ENCODE data around the gene SCIN.
"Not testable (repeated sequence)": the region's sequence is repeated elsewhere in the genome, so short reads cannot be mapped to it uniquely, and the experiment has no call there.

The SCIN gene

DNA sequence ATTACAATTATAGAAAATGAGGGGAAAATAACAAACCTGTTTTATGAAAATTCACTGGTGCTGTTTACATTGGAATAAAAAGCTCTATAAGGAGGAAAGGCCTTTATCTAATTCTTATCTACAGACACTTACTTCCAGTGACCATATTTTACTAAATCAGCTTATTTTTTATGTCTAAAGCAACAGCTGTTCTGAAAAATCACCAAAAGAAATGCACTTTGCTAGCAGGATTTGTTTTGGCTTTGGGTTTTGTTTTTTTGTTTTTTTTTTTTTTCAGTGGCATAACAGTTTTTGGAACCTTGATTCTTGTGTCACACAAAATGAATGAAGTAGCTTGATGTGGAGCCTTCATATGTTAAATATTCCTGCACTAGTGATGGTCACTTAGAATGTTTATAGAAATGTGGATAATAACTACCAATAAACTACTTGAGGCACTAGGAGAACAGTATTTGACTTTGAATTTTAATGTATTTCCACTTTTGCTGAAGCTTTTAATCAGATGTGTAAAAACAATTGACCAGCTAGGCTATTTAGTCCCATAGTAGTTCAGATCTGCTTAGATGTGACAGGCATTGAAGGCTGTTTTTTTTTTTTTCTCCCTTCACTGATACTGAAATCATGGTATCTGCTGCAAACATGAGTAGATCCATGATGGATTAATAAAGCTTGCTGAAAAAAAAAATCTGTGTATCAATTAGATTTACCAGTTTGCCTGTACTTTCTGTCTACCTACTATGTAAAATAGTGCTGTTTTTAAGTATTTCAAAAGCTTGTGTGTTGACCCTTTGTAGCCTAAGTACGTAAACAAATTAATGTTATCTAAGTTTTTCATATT, 119.7 kb downstream of the SCIN start:
- no peak for DNase-seq

DNA sequence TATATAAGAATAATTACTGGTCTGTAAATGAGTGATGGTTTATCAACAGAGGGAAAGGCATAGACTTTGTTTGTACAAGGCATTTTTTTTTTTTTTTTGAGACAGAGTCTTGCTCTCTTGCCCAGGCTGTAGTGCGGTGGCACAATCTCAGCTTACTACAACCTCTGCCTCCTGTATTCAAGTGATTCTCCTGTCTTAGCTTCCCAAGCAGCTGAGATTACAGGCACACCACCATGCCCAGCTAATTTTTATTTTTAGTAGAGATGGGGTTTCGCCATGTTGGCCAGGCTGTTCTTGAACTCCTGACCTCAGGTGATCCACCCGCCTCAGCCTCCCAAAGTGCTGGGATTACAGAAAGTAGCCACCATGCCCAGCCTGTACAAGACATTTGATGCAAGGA, 120.9 kb downstream of the SCIN start:
- DNase-seq, result not testable (repeated sequence)

DNA sequence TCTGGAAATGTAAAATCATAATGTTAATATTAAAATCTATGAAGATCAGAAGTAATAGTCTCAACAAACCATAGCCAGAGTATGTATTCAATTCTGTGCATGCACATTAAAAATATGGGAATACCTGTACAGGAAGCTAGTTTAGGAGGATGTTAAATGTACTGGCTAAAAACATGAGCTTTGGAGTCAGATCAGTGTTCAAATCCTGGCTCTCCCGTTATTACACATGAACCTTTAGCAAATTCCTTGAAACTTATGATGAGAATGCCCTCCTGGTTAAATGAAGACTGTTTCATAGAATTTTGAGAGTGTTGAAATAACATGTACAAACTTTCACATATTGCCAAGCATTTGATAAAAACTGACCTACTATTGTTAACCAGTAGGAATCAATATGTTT, 121.5 kb downstream of the SCIN start:
- no peak for DNase-seq

DNA sequence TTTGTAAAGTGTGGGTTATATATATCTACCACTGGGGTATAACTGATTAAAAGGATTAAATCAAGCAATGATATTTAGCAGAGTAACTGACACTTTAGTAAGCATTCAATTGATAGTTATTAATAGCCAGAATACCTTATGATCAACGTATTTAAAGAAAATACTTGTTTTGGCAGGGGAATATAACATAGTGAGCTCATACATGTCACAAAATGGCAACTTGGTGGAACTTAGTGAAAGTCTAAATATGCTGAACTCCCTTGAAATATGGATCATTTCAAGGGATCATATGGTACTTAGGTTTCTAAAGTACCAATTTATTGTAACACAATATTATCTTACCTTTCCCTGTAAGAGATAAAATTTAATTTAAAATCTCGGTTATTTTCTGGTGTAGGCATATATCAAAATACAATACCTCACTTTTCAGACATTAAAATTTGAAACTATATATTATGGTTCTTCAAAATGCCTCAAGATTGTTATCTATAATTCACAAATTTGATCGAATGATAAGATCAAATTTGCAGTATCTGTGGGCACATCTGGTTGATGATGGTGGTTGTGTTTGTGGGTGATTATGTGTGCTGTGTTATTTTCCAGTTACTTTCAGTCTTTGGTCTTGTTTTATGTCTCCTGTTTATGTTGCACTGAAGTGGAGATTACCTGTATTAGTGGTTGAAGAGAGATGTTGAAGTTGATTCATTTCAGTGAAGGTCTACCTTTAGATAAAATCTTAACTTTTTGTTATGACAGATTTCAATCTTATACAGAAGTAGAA, 122.1 kb downstream of the SCIN start:
- DNase-seq, result no peak

DNA sequence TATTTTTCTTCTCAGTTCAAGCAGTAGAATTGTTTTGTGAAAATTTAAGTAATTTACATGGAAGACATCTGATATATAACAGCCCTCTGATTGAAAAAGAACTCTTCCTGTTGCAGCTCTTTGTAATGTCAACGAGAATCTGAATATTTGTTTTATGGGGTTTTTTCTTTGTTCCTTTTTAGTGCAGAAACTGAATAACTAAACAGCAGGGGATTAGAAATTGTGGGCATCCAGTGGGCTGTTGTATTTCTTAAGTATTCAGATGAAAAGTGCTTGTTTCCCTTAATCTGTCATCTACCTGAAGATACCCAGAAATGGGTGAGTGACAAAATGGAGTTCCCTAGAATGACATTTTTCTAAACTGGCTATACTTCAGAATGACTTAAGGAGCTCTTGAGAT, 124.3 kb downstream of the SCIN start:
- DNase-seq, result no peak

DNA sequence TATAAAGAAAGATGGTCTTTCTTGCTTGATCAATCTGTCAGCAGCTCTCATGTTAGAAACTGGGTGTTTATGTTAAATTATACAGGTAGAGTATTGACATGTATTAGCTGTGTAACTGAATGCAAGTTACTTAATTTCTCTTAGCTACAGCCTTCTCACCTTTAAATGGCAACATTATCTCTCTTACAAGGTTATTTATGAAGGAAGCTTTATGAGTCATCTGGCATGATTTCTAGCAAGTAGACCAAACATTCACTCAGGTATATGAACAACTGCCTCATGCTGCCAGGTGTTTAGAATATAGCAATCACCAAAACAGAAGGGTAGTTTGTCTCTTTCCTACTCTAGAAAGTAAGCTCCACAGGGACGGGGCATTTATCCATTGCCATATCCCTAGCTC, 125.4 kb downstream of the SCIN start:
- DNase-seq, result no peak

DNA sequence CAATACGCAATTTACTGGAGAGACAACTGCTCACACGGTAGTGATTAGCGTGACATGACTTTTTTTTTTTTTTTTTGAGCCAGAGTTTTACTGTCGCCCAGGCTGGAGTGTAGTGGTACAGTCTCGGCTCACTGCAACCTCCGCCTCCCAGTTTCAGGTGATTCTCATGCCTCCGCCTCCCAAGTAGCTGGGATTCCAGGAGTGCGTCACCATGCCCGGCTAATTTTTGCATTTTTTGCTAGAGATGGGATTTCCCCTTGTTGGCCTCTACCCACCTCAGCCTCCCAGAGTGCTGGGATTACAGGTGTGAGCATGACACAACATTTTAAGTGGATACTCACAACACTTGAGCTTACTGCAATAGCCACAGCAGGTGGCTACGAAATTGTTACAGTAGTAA, 128.8 kb downstream of the SCIN start:
- DNase-seq, result no peak

DNA sequence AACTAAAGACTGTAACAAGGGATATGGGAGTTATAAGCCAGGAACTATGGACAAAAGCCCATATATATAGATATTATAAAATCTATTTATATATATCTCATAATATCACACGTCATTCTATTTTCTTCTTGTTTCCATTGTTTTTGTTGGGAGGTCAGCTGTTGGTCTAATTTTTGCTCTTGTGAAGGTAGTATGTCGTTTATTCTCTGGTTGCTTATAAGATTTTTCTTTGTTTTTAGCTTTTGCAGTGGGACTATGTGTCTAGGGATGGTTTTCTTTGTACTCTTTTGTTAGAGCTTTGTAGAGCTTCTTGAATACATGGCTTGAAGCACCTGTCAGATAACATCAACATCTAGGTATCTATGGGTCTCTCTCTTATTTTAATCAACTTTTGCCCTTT, 130.9 kb downstream of the SCIN start:
- no peak for DNase-seq

DNA sequence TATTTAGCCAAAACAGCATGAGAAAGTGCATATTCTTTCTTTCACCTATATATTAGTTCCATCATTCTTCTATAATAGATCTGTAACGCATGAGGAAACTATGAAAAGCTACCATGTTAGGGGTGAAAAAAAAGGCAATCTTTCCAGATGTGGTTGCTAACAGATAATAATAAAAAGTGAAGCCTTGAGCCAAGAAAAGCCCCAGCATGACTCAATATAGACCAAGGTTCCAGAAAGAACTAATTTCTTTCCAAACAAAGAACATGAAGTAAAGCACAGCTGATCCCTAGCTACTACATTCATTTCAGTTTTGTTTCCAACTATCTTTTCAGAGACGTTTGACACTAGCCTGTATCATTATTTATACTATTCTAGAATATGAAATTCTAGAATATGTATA, 133.4 kb downstream of the SCIN start:
- no peak for DNase-seq

DNA sequence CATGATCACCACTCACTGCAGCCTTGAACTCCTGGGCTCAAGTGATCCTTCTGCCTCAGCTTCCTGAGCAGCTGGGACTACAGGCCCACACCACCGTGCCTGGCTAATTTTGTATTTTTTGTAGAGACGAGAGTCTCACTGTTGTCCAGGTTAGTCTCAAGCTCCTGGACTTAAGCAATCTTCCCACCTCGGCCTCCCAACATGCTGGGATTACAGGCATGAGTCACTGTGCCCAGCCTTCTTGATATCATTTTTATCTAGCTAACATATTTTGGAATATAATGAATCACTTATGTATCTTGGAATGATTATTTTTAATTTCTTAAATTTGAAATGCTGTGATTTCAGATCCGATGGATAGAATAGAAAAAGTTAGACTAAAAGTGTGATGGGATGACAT, 135.4 kb downstream of the SCIN start:
- no peak for DNase-seq

DNA sequence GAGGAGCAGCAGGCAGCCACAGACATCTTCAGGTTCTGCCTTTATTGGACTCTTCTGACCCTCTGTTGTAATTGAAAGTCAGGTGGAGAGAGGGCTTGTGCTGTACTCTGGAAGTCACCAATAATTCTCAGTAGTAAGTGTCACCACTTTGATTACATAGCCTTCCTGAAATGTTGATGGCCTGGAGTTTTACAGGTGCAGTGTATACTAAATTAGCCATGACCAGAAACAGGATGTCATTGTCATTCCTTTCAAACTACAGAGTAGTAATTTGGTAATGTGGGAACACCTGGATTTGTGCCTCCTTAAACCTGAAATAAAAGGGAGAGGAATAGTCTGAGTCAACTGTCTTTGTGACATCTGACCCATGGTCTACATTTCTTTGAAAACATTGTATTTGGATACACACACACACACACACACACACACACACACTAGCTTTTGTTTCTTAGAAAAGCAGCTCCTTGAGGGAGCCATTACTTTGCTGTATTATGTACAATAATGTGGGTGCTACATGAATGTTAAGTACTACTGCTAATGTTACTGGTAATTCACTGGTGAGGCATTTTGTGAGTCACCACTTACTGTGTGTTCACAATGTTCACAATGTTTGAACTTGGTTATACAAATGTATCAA, 136.5 kb downstream of the SCIN start:
- DNase-seq, result no peak

DNA sequence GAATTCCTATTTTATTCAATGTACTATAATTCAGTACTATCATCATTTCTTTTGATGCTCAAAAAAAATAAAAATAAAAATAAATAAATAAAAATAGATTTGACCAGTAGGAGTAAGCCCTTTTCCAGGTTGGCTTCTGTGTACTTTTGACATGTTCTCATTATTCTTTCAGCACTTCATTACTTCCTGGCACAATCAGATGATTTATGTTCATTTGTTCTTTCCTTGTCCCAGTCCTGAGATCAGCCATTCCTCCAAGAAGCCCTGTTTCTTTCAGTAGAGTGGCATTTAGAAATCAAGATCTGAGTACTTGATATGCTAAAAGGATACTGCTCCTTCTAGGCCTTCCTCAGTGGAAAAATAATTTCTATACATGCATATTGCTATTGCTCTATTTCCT, 137.8 kb downstream of the SCIN start:
- no peak for DNase-seq

Measured in T1000 (cell line).